HCT116 (cell line): ENCODE results near the gene F7. TPM values are rescaled to one million over a fixed set of nuclear protein-coding genes. Genes with fewer than 3 reads are reported as not detected.
"Not testable (repeated sequence)": the region's sequence is repeated elsewhere in the genome, so short reads cannot be mapped to it uniquely, and the experiment has no call there.

ENCODE experiments used
- ATAC-seq: fragments of 200-7000 bp; cut with Tn5 transposase; 2 replicates; pipeline ENCODE4 v1.9.1; 2020; ENCODE audit warnings: mild to moderate bottlenecking, moderate library complexity
- BruUV-seq: library from RNA; stranded (reverse); fragments of 400-500 nt; replicated peaks from 2 replicates; lab custom pipeline; 2021; lab: Mats Ljungman, UMichigan
- CTCF ChIA-PET: fragments of 300-600 bp; sonication (Branson Sonifier 250); formaldehyde crosslinking; loops from one replicate; lab custom pipeline; 2021; ENCODE audit warnings: antibody characterized with exemption; lab: Charles Lee
- POLR2A ChIA-PET: fragments of 300-600, 350-600 bp; sonication (Branson Sonifier 250); formaldehyde crosslinking; loops from one replicate; lab custom pipeline; 2021; ENCODE audit warnings: antibody characterized with exemption; lab: Charles Lee
- RAD21 ChIA-PET, 2 experiments: fragments of 300-600 bp; sonication (Branson Sonifier 250); formaldehyde crosslinking; loops; one replicate each; lab custom pipeline; 2023; ENCODE audit warnings: low total read pairs in 2 of 2; ENCODE audit not compliant: uncharacterized antibody in 2 of 2, unreplicated experiment in 2 of 2, low non-redundant PET in 1 of 2; lab: Charles Lee
- DNase-seq: peaks from one replicate; pipeline ENCODE4 v3.0.0-alpha.2; 2010; ENCODE audit warnings: low read depth, low spot score
- H2AFZ ChIP-seq: fragments of 200-600 bp; shearing (Covaris generic), sonication (generic); 2 replicates; pipeline ENCODE4 v1.6.1; 2017; ENCODE audit warnings: low read depth, mixed run types, mixed read lengths, antibody characterized with exemption, low read length; ENCODE audit not compliant: poor library complexity, severe bottlenecking
- H3K27ac ChIP-seq: 2 replicates; pipeline ENCODE4 v1.5.1; 2012; ENCODE audit warnings: low read depth, low read length
- H3K27me3 ChIP-seq: fragments of 200-600 bp; sonication (generic); 2 replicates; pipeline ENCODE4 v1.6.1; 2016; ENCODE audit warnings: mixed run types, low read length, mixed read lengths; ENCODE audit not compliant: insufficient read depth
- H3K36me3 ChIP-seq, 2 experiments: fragments of 200-500 bp in 1 of 2; fragments of 200-600 bp in 1 of 2; sonication (Bioruptor generic) in 1 of 2; sonication (generic) in 1 of 2; 2 replicates each; pipeline versions ENCODE4 v1.5.1 to v1.6.1; 2014 to 2016; ENCODE audit warnings: low read length in 2 of 2, inconsistent platforms in 1 of 2, mixed read lengths in 1 of 2, mixed run types in 1 of 2; ENCODE audit not compliant: insufficient read depth in 2 of 2, control insufficient read depth in 1 of 2
- H3K4me1 ChIP-seq, 2 experiments: fragments of 200-600 bp in 1 of 2; sonication (generic) in 1 of 2; 2 replicates each; pipeline versions ENCODE4 v1.5.1 to v1.6.1; 2012 to 2017; ENCODE audit warnings: low read length in 2 of 2, inconsistent platforms in 1 of 2, mild to moderate bottlenecking in 1 of 2, mixed read lengths in 1 of 2, mixed run types in 1 of 2, moderate library complexity in 1 of 2; ENCODE audit not compliant: insufficient read depth in 2 of 2, control insufficient read depth in 1 of 2
- H3K4me2 ChIP-seq: fragments of 200-600 bp; sonication (generic); 2 replicates; pipeline ENCODE4 v1.6.1; 2017; ENCODE audit warnings: mixed run types, low read length, mixed read lengths
- H3K4me3 ChIP-seq, 2 experiments: fragments of 200-600 bp in 1 of 2; sonication (generic) in 1 of 2; replicated peaks in 1 of 2; 2 replicates each; pipeline ENCODE4 v1.5.1; 2011 to 2016; ENCODE audit warnings: low read length in 2 of 2, control low read depth in 1 of 2, low read depth in 1 of 2, mild to moderate bottlenecking in 1 of 2, mixed read lengths in 1 of 2, mixed run types in 1 of 2
- H3K79me2 ChIP-seq: fragments of 200-600 bp; sonication (generic); 2 replicates; pipeline ENCODE4 v1.6.1; 2017; ENCODE audit warnings: mild to moderate bottlenecking, mixed run types, low read length, moderate library complexity, mixed read lengths; ENCODE audit not compliant: insufficient read depth
- H3K9ac ChIP-seq: fragments of 200-600 bp; sonication (generic); 2 replicates; pipeline ENCODE4 v1.6.1; 2016; ENCODE audit warnings: low read length, mixed read lengths
- H3K9me2 ChIP-seq: fragments of 200-600 bp; sonication (generic), shearing (Covaris generic); 2 replicates; pipeline ENCODE4 v1.6.1; 2017; ENCODE audit warnings: mixed run types, mild to moderate bottlenecking, moderate library complexity; ENCODE audit not compliant: insufficient read depth
- H3K9me3 ChIP-seq, 2 experiments: fragments of 200-500 bp in 1 of 2; fragments of 200-600 bp in 1 of 2; sonication (Bioruptor generic) in 1 of 2; sonication (generic) in 1 of 2; 2 replicates each; pipeline ENCODE4 v1.6.1; 2014 to 2017; ENCODE audit warnings: low read length in 2 of 2, mixed read lengths in 2 of 2, inconsistent platforms in 1 of 2, low read depth in 1 of 2, mild to moderate bottlenecking in 1 of 2, mixed run types in 1 of 2, moderate library complexity in 1 of 2; ENCODE audit not compliant: control insufficient read depth in 1 of 2, insufficient read depth in 1 of 2
- H4K20me1 ChIP-seq: fragments of 200-600 bp; sonication (generic), shearing (Covaris generic); 2 replicates; pipeline ENCODE4 v1.6.1; 2017; ENCODE audit warnings: mixed run types, mild to moderate bottlenecking, moderate library complexity; ENCODE audit not compliant: insufficient read depth
- EGR1 ChIP-seq: IDR thresholded peaks from 2 replicates; pipeline ENCODE4 v1.6.1; 2012; ENCODE audit warnings: low read depth
- EZH2 ChIP-seq: fragments of 200-600 bp; sonication (generic); IDR thresholded peaks from 2 replicates; pipeline ENCODE4 v1.6.1; 2017; ENCODE audit warnings: antibody characterized with exemption, mixed run types
- EZH2phosphoT487 ChIP-seq: fragments of 200-600 bp; IDR thresholded peaks from 2 replicates; pipeline ENCODE4 v1.6.1; 2018; ENCODE audit warnings: antibody characterized with exemption, borderline replicate concordance
- MAX ChIP-seq: IDR thresholded peaks from 2 replicates; pipeline ENCODE4 v1.6.1; 2012
- RAD21 ChIP-seq: IDR thresholded peaks from 2 replicates; pipeline ENCODE4 v1.6.1; 2012; ENCODE audit warnings: low read depth, mild to moderate bottlenecking
- SIN3A ChIP-seq: IDR thresholded peaks from 2 replicates; pipeline ENCODE4 v1.6.1; 2012; ENCODE audit warnings: low read depth
- SP1 ChIP-seq: IDR thresholded peaks from 2 replicates; pipeline ENCODE4 v1.6.1; 2012; ENCODE audit warnings: low read depth
- SRF ChIP-seq: IDR thresholded peaks from 2 replicates; pipeline ENCODE4 v1.6.1; 2012; ENCODE audit warnings: low read depth
- ZBTB33 ChIP-seq: IDR thresholded peaks from 2 replicates; pipeline ENCODE4 v1.6.1; 2011; ENCODE audit warnings: mild to moderate bottlenecking, low read length, moderate library complexity; ENCODE audit not compliant: insufficient replicate concordance; ENCODE audit errors: extremely low read depth
- ZNF274 ChIP-seq: fragments of 200-500 bp; sonication (Bioruptor generic); IDR thresholded peaks from 2 replicates; pipeline ENCODE4 v1.6.1; 2014; ENCODE audit warnings: mild to moderate bottlenecking, low read depth, low read length, inconsistent platforms
- intact Hi-C: fragments of 100-400 bp; cut with micrococcal nuclease; formaldehyde crosslinking; loops from 2 replicates; pipeline ENCODE4 v1.10.0; 2022
- total RNA-seq: library from RNA; stranded (reverse); gene quantifications from one replicate; pipeline ENCODE4 v1.2.1, GENCODE V29; 2021; ENCODE audit not compliant: unreplicated experiment
- TF ChIP-seq, protein P1 (sequence below): IDR thresholded peaks from 2 replicates; pipeline ENCODE4 v1.6.1; 2012; ENCODE audit warnings: low read depth
- TF ChIP-seq, protein P2 (sequence below), 3 experiments: fragments of 200-600 bp in 1 of 3; sonication (generic) in 1 of 3; IDR thresholded peaks in 2 of 3; conservative IDR thresholded peaks in 1 of 3; 2 replicates each; pipeline ENCODE4 v1.5.1; 2012 to 2017; ENCODE audit warnings: low read depth in 2 of 3, low read length in 2 of 3, antibody characterized with exemption in 1 of 3, borderline replicate concordance in 1 of 3, control low read depth in 1 of 3, mild to moderate bottlenecking in 1 of 3, mixed read lengths in 1 of 3, mixed run types in 1 of 3, moderate library complexity in 1 of 3; ENCODE audit not compliant: insufficient read depth in 1 of 3
- TF ChIP-seq, protein P3 (sequence below): IDR thresholded peaks from 2 replicates; pipeline ENCODE4 v1.6.1; 2012

F7 gene
- total RNA-seq, 1 experiment from 2014 or later, result not detected

DNA sequence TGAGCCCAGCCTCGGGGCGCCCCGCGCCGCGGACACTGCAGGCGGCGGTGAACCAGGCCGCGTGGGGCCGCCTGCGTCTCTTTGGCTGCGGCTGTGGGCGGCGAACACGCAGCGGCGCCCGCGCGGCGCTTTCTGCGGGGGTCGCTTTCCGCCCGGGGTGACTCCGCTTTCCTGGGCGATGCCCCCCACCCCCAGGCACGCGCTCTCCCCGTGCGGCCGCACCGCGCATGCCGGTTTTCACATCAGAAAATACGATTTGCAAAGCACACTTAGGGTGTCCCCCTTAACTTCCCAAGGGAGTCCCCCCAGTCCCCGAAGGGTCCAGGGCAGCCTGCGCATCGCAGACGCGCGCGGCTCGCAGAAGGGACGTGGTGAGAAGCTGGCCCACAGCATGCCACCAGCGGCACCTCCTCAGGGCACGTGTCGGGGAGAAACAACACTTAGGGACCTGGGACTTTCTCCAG is 5.3 kb downstream of the F7 start:
- DNase-seq (no peak), ATAC-seq (no peak)
- Histone ChIP-seq H3K9me2 (no peaks in the 10 kb centered on the region), H3K9ac (no peak overlapping the region), H3K4me2 (no peak overlapping the region), H3K4me1 (no peaks in the 10 kb centered on the region), H4K20me1 (no peaks in the 10 kb centered on the region), H3K36me3 (no peaks in the 10 kb centered on the region), H3K4me3 (no peak overlapping the region), H3K79me2 (no peaks in the 10 kb centered on the region), H3K9me3 (no peaks in the 10 kb centered on the region), H2AFZ (no peak overlapping the region), H3K27ac (no peak overlapping the region), H3K27me3 (no peaks in the 10 kb centered on the region)
- BruUV-seq, result no TSS peak
- intact Hi-C loops, result no loop called here
- ChIA-PET POLR2A (no interaction called here), CTCF (no interaction called here), RAD21 (no interaction called here)
- TF ChIP-seq SRF (no peak), EZH2 (no peak), ZNF274 (no peak), EGR1 (no peak), EZH2phosphoT487 (no peak), RAD21 (no peak), SP1 (no peak), ZBTB33 (no peak), SIN3A (no peak), MAX (no peak)
- TF ChIP-seq, protein P1, sequence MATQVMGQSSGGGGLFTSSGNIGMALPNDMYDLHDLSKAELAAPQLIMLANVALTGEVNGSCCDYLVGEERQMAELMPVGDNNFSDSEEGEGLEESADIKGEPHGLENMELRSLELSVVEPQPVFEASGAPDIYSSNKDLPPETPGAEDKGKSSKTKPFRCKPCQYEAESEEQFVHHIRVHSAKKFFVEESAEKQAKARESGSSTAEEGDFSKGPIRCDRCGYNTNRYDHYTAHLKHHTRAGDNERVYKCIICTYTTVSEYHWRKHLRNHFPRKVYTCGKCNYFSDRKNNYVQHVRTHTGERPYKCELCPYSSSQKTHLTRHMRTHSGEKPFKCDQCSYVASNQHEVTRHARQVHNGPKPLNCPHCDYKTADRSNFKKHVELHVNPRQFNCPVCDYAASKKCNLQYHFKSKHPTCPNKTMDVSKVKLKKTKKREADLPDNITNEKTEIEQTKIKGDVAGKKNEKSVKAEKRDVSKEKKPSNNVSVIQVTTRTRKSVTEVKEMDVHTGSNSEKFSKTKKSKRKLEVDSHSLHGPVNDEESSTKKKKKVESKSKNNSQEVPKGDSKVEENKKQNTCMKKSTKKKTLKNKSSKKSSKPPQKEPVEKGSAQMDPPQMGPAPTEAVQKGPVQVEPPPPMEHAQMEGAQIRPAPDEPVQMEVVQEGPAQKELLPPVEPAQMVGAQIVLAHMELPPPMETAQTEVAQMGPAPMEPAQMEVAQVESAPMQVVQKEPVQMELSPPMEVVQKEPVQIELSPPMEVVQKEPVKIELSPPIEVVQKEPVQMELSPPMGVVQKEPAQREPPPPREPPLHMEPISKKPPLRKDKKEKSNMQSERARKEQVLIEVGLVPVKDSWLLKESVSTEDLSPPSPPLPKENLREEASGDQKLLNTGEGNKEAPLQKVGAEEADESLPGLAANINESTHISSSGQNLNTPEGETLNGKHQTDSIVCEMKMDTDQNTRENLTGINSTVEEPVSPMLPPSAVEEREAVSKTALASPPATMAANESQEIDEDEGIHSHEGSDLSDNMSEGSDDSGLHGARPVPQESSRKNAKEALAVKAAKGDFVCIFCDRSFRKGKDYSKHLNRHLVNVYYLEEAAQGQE, result no peak
- TF ChIP-seq, protein P2, sequence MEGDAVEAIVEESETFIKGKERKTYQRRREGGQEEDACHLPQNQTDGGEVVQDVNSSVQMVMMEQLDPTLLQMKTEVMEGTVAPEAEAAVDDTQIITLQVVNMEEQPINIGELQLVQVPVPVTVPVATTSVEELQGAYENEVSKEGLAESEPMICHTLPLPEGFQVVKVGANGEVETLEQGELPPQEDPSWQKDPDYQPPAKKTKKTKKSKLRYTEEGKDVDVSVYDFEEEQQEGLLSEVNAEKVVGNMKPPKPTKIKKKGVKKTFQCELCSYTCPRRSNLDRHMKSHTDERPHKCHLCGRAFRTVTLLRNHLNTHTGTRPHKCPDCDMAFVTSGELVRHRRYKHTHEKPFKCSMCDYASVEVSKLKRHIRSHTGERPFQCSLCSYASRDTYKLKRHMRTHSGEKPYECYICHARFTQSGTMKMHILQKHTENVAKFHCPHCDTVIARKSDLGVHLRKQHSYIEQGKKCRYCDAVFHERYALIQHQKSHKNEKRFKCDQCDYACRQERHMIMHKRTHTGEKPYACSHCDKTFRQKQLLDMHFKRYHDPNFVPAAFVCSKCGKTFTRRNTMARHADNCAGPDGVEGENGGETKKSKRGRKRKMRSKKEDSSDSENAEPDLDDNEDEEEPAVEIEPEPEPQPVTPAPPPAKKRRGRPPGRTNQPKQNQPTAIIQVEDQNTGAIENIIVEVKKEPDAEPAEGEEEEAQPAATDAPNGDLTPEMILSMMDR (IDR thresholded peaks at IDR 0.05 in 2 of 3, conservative IDR thresholded peaks at IDR 0.05 in 1 of 3; ENCODE audit: borderline replicate concordance in 1 of 3, insufficient read depth in 1 of 3, low read depth in 2 of 3, low read length in 2 of 3), result no peak
- TF ChIP-seq, protein P3, sequence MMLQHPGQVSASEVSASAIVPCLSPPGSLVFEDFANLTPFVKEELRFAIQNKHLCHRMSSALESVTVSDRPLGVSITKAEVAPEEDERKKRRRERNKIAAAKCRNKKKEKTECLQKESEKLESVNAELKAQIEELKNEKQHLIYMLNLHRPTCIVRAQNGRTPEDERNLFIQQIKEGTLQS, result no peak

GRCh38 chr13:113111821-113112220 is 6.2 kb downstream of the F7 start:
- POLR2A ChIA-PET, H3K36me3 ChIP-seq, BruUV-seq: not testable (repeated sequence)

More at GRCh38 chr13:113111821-113112220, 6.2 kb downstream of the F7 start:
- ATAC-seq, H3K79me2 ChIP-seq, H3K4me1 ChIP-seq, H3K9me2 ChIP-seq, H3K9ac ChIP-seq, intact Hi-C loops, H2AFZ ChIP-seq, H3K4me3 ChIP-seq, CTCF ChIA-PET, DNase-seq, H3K9me3 ChIP-seq, H3K27ac ChIP-seq, RAD21 ChIA-PET, H4K20me1 ChIP-seq, H3K4me2 ChIP-seq, H3K27me3 ChIP-seq: not testable (repeated sequence)
